GM18951 (cell line): ENCODE results near the gene SVBP.
A peak's percentile ranks its signal among the peaks of the same experiment; 100 is the strongest.

Experiments
- POLR2A ChIP-seq: IDR thresholded peaks from 4 replicates; pipeline ENCODE4 v1.6.1; 2011; ENCODE audit warnings: mild to moderate bottlenecking; ENCODE audit not compliant: insufficient read length, insufficient read depth; ENCODE audit errors: extremely low read depth
- in situ Hi-C: fragments of 300-500 bp; cut with MboI; formaldehyde crosslinking; loops from one replicate; pipeline ENCODE4 v1.12.0; 2022; ENCODE audit warnings: low sequenced_read_pairs, mixed read lengths, inconsistent platforms; ENCODE audit not compliant: unreplicated experiment

SVBP gene

DNA sequence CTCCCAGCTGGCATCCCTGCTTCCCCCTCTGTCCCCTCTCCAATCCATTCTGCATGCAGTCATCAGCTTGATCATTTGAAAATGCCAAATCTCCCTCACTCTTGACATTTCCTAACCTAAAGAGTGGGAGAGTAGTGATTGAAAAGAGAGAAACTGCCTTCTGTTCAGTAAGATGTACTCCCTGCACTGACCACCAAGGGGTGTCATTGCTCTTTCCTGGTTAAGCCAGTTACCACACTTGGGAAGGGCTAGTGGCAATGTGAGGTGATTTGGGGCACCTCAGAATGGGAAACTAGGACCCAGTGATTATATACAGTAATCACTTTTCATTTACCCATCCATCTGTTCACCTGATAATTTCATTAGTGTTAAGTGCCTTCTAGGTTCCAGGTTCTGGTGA, 39.3 kb downstream of the SVBP start:
- no peak for TF ChIP-seq POLR2A
- in situ Hi-C loops = loop anchor here (10.0 kb wide), 1 partner anchor 297 kb away; no protein-coding TSS in a partner anchor

DNA sequence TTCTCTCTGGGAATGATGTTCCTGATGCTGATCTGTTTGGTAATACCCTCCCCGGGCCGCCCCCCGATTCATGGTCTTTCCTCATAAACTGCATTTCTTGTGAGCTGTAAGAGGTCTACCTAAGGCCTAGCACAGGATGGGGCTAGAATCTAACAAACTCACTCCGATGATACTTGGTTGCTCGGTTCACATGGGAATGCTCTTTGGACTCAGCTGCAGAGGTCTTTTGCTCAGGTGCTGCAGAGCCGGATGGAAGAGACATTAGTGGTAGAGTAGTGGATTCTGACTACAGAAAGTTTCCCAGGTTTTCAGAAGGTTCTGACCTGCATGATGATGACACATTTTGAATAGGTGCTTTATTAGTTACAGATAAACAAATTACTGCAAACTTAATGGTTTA, 40.7 kb downstream of the SVBP start:
- in situ Hi-C loops = loop anchor here (10.0 kb wide), 1 partner anchor 298 kb away; no protein-coding TSS in a partner anchor
- no peak for TF ChIP-seq POLR2A

- in situ Hi-C loops = loop anchor here (10.0 kb wide), 1 partner anchor 300 kb away; no protein-coding TSS in a partner anchor
- TF ChIP-seq POLR2A = no peak
Measured at GRCh38 chr1:42774928-42775526, 42.2 kb downstream of the SVBP start.

GRCh38 chr1:42773420-42773819, 43.8 kb downstream of the SVBP start:
- in situ Hi-C loops = loop anchor here (10.0 kb wide), 1 partner anchor 301 kb away; no protein-coding TSS in a partner anchor
- TF ChIP-seq POLR2A = no peak

- no peak for TF ChIP-seq POLR2A
- in situ Hi-C loops = loop anchor here (10.0 kb wide), 1 partner anchor 305 kb away; no protein-coding TSS in a partner anchor
Measured at GRCh38 chr1:42769811-42770210, 47.4 kb downstream of the SVBP start.

DNA sequence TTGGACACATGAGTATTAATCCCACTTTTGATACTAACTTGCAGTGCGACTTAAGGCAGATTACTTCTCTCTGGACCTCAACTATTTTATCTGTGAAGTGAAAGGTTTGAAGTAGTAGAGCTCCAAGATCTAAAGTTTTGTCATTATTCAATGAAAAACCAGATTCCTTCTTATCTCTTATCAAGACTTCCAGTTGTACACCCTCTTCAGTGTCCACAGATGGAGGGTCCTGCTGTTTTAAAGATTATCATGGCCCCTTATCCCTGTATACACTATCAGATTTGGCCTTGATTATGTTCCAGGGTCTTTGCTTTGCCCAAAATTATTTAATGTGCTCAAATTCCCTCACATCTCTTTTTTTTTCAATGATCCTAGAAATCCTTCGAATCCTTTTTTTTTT, 49.0 kb downstream of the SVBP start:
- no peak for TF ChIP-seq POLR2A
- in situ Hi-C loops = no loop called here

DNA sequence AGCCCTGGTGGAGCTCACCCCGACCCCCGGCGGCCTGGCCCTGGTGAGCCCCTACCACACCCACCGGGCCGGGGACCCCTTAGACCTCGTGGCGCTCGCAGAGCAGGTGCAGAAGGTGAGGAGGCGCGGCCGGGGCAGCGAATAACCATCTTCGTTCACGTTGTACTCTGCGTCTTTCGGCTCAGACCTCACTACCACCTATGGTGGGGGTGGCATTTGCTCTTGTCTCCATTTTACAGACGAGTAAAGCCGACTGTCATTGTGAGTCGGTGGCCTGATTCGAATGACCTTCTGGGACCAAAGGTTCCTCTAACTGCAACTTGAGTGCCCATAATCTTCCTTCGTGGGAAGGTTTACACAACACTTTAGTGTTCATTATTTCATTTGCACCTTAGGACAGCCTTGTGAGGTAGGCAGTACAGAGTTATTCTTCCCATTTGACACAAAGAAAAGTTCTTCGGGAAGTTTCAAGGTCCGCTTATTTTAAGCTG, 49.6 kb downstream of the SVBP start:
- in situ Hi-C loops = no loop called here
- TF ChIP-seq POLR2A = no peak

DNA sequence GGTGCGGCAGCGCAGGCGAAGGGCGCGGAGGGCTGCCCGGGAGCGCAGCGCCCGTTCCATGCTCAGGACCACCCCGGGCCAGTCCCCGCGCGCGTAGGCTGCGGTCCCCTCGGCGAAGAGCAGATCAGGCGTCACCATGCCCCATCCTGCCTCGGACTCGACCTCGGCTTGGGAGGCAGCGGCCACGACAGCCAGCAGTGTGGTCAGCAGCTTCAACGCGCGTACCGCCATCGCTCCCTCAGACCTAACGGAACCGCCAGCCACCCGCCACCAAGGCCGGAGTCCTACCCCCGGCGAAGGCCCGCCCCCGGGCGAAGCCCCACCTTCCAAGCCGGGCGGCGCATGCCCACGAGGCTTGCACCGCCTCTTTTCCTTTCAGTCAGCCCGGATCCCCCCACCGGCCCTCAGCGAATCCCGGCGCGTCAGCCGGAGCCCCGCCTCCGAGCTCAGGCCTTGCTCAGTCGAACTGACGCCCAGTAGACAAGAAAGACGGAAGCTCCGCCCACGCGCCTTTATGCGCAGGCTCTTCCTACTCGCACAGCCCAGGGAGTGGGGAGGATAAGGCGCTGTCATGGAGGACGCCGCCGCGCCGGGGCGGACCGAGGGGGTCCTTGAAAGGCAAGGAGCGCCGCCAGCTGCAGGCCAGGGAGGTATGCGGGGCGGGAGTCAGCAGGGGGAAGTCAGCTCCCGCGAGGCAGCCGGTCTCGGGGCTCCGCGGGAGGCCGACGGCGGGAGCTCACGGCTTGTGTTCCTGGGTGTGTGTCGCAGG, 50.3 kb downstream of the SVBP start, which contains the start of the genes C1orf50 and P3H1:
C1orf50 (plus strand) TSS at position 509 of the 769 bp plus-strand sequence; CDS start at position 572, 63 bp downstream.
P3H1 (minus strand) TSS at position 288 of the 769 bp plus-strand sequence; CDS start at position 231, 57 bp downstream.
- peak; percentile 99 for TF ChIP-seq POLR2A

DNA sequence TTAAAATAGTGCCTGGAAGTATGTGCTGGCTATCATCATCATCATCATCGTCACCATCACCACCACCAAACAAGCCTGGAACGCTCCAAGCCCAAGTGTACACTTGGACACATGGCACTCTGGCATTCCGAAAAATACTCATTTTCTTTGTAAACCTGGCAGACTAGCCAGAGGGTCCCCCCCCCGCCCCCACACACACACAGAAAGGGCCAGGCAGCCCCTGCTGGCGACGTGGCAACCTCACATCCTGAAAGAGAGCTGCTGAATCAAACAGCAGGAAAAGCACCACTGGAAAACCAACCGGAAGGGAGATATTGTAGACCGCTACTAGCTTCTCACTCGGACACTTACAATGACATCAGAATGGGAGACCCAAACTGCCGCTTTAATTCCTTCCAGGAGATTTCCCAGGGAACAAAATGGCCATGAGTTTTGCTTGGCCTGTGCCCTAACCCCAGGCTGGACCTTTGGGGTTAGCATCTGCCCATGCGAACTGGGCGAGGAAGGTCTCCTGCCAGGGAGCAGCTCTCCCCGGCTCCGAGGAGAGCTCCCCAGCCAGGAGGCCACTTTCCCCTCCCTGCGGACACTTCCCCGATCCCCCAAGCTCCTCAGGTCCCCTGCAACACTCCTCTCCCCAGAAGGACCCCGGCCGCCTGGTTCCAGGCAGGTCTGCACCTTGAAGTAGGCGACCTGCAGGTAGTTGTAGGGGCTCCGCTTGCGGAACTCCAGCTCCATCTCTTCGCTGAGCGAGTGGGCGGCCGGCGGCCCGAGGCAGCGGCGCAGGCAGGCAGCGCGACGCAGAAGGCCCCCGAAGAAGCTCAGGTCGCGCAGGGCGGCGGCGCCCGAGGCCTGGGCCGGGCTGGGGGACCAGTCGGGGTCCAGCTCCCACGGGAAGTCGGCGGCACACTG, 51.1 kb downstream of the SVBP start:
- TF ChIP-seq POLR2A = no peak
- in situ Hi-C loops = no loop called here

More for the DNA sequence above, 50.3 kb downstream of the SVBP start, which contains the start of the genes C1orf50 and P3H1:
- in situ Hi-C loops = no loop called here

- in situ Hi-C loops = no loop called here
- TF ChIP-seq POLR2A = no peak
Measured at GRCh38 chr1:42765269-42765668, 51.9 kb downstream of the SVBP start.

DNA sequence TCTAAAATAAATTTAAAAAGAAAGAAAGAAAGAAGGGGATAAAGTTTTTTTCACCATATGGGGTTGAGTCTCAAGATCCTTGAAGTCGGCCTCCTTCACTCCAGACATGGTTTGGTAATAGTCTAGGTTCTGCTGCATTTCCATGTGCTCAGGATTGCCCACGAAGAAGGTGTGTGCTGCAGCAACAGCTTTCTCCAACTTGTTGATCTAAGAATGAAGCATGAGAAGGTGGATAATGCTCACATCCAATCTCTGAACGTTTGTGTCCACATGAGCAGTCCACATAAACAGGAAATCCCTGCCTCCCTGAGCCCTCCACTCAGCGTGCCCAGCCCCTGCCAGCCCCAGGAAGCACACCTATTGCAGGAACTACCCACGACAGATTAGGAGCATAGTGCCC, 54.9 kb downstream of the SVBP start:
- no peak for TF ChIP-seq POLR2A
- in situ Hi-C loops = no loop called here

DNA sequence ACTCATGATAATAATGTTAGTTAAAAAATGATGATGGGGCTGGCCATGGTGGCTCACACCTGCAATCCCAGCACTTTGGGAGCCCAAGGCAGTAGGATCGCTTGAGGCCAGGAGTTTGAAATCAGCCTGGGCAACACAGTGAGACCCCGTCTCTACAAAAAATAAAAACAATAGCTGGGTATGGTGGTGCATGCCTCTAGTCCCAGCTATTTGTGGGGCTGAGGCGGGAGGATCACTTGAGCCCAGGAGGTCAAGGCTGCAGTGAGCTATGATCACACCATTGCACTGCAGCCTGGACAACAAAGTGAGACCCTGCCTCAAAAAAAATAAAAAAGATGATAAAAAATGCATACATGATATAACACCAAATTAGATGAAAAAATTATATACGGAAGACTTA, 55.6 kb downstream of the SVBP start:
- TF ChIP-seq POLR2A = no peak
- in situ Hi-C loops = no loop called here
